A549 (cell line): ENCODE measurements around the gene CERS5. TPM values are rescaled to one million over a fixed set of nuclear protein-coding genes. Genes with fewer than 3 reads are reported as not detected.

Source experiments
- ATAC-seq, 2 experiments: fragments of 200-7000 bp in 1 of 2; fragments of >200 bp in 1 of 2; cut with Nextera tagmentation in 1 of 2; cut with Tn5 transposase in 1 of 2; 3 replicates each; pipeline versions ENCODE4 v1.8.0 to v1.9.1; 2018 to 2020; ENCODE audit warnings: mild to moderate bottlenecking in 1 of 2, moderate library complexity in 1 of 2
- CTCF ChIA-PET: fragments of 300-600 bp; sonication (Branson Sonifier 250); formaldehyde crosslinking; extraction: SDS; loops from one replicate; lab custom pipeline; 2021; ENCODE audit warnings: antibody characterized with exemption, inconsistent platforms; lab: Yijun Ruan, JAX
- POLR2A ChIA-PET: fragments of 350-600 bp; formaldehyde crosslinking; extraction: SDS; loops from one replicate; lab custom pipeline; 2021; ENCODE audit warnings: antibody characterized with exemption, inconsistent platforms; lab: Yijun Ruan, JAX
- DNase-seq, 2 experiments: peaks; one replicate each; pipeline versions ENCODE4 v3.0.0 to v3.0.0-alpha.2; 2011 to 2016; ENCODE audit warnings: low read depth in 1 of 2, low spot score in 1 of 2
- FAIRE-seq: peaks from 2 replicates; lab custom pipeline; 2011; peaks lifted over from hg19 to GRCh38; lab: Jason Lieb, UNC
- H3K27ac ChIP-seq, 2 experiments: fragments of >200 bp; sonication (Bioruptor Twin); formaldehyde crosslinking; 3 replicates each; pipeline ENCODE4 v1.5.1; 2016 to 2017
- H3K4me1 ChIP-seq: fragments of >200 bp; sonication (Bioruptor Twin); formaldehyde crosslinking; 3 replicates; pipeline ENCODE4 v1.6.1; 2016
- H3K4me2 ChIP-seq: fragments of >200 bp; sonication (Bioruptor Twin); formaldehyde crosslinking; 3 replicates; pipeline ENCODE4 v1.6.1; 2016
- H3K4me3 ChIP-seq: fragments of >200 bp; sonication (Bioruptor Twin); formaldehyde crosslinking; 3 replicates; pipeline ENCODE4 v1.5.1; 2016
- H3K9me3 ChIP-seq: fragments of >200 bp; sonication (Bioruptor Twin); formaldehyde crosslinking; 3 replicates; pipeline ENCODE4 v1.6.1; 2016
- BCL3 ChIP-seq: fragments of >200 bp; sonication (Bioruptor Twin); formaldehyde crosslinking; IDR thresholded peaks from 3 replicates; pipeline ENCODE4 v1.6.1; 2016
- BHLHE40 ChIP-seq: IDR thresholded peaks from 2 replicates; pipeline ENCODE4 v1.6.1; 2012; ENCODE audit warnings: low read depth, low read length, inconsistent platforms
- CBX2 ChIP-seq: fragments of 200-600 bp; sonication (generic); IDR thresholded peaks from 2 replicates; pipeline ENCODE4 v1.6.1; 2016; ENCODE audit warnings: low read depth, mild to moderate bottlenecking, borderline replicate concordance
- CEBPB ChIP-seq, 2 experiments: fragments of >200 bp in 1 of 2; sonication (Bioruptor Twin) in 1 of 2; formaldehyde crosslinking in 1 of 2; IDR thresholded peaks; 2 replicates each; pipeline ENCODE4 v1.6.1; 2012 to 2016
- CTCF ChIP-seq: fragments of >200 bp; sonication (Bioruptor Twin); formaldehyde crosslinking; IDR thresholded peaks from 3 replicates; pipeline ENCODE4 v1.5.1; 2016
- EHMT2 ChIP-seq: fragments of 200-600 bp; sonication (generic); IDR thresholded peaks from 2 replicates; pipeline ENCODE4 v1.6.1; 2016; ENCODE audit warnings: antibody characterized with exemption, low read depth, mild to moderate bottlenecking, moderate library complexity
- ELK1 ChIP-seq: fragments of 150-350 bp; IDR thresholded peaks from 2 replicates; pipeline ENCODE4 v1.6.1; 2014; ENCODE audit warnings: low read depth, mild to moderate bottlenecking, low read length
- ESRRA ChIP-seq: fragments of 150-350 bp; IDR thresholded peaks from 2 replicates; pipeline ENCODE4 v1.6.1; 2014; ENCODE audit warnings: mild to moderate bottlenecking, low read length, borderline replicate concordance
- HDAC2 ChIP-seq: fragments of 200-600 bp; sonication (generic); IDR thresholded peaks from 2 replicates; pipeline ENCODE4 v1.6.1; 2016
- HES2 ChIP-seq: fragments of >200 bp; sonication (Bioruptor Twin); formaldehyde crosslinking; IDR thresholded peaks from 2 replicates; pipeline ENCODE4 v1.6.1; 2016
- HMGXB4 ChIP-seq: fragments of 250-450 bp; sonication (Bioruptor Pico); IDR thresholded peaks from 2 replicates; pipeline ENCODE4 v1.5.0; 2021; ENCODE audit warnings: mild to moderate bottlenecking, moderate library complexity, borderline replicate concordance
- MAFK ChIP-seq: fragments of 450-650 bp; IDR thresholded peaks from 2 replicates; pipeline ENCODE4 v1.6.1; 2014; ENCODE audit not compliant: partially characterized antibody
- NPAS2 ChIP-seq: fragments of 250-450 bp; sonication (Bioruptor Pico); IDR thresholded peaks from 2 replicates; pipeline ENCODE4 v1.8.0; 2022; ENCODE audit warnings: mild to moderate bottlenecking, moderate library complexity, borderline replicate concordance
- RNF2 ChIP-seq: fragments of 200-600 bp; sonication (generic); IDR thresholded peaks from 2 replicates; pipeline ENCODE4 v1.6.1; 2016; ENCODE audit warnings: low read depth, mild to moderate bottlenecking, antibody characterized with exemption, moderate library complexity, borderline replicate concordance
- SREBF2 ChIP-seq: fragments of 450-650 bp; IDR thresholded peaks from 2 replicates; pipeline ENCODE4 v1.6.1; 2014; ENCODE audit warnings: mild to moderate bottlenecking, moderate library complexity
- TP53 ChIP-seq: fragments of 250-450 bp; sonication (Bioruptor Pico); IDR thresholded peaks from 2 replicates; pipeline ENCODE4 v1.5.0; 2021; ENCODE audit warnings: mild to moderate bottlenecking, moderate library complexity
- WGBS: methylation state at CpG from one replicate; pipeline ENCODE4 v1.1.6; 2017; ENCODE audit errors: missing lambda C conversion rate; 5-methylcytosine and 5-hydroxymethylcytosine counted together
- polyA plus RNA-seq, 4 experiments: library from polyadenylated mRNA; depleted of rRNA in 3 of 4; stranded (reverse); fragments of >200 nt; fragmentation: RNase III in 1 of 4; extraction: RNeasy Plus Mini Kit Qiagen cat#74134 plus additional on column Dnase treatment in 1 of 4; gene quantifications; 2 replicates in 3 of 4; 3 replicates in 1 of 4; pipeline ENCODE4 v1.2.3, GENCODE V29; 2011 to 2017

CERS5 gene
- polyA plus RNA-seq, 2 of the 4 experiments (the other 2 are of a cell fraction), result 16.7 to 56.3 TPM

GRCh38 chr12:50111693-50112455 is 55.3 kb downstream of the CERS5 start, which contains the start of gene COX14 (continued):
- no peak for TF ChIP-seq HMGXB4

GRCh38 chr12:50111395-50111692 is 55.8 kb downstream of the CERS5 start:
- TF ChIP-seq ELK1, result no peak
- TF ChIP-seq HES2, result no peak
- no peak for TF ChIP-seq MAFK
- TF ChIP-seq ESRRA, result no peak
- no peak for TF ChIP-seq CEBPB (IDR thresholded peaks at IDR 0.05)
- TF ChIP-seq RNF2, result no peak
- no peak for TF ChIP-seq NPAS2 (CRISPR knock-in tag)
- TF ChIP-seq TP53 (CRISPR knock-in tag), result no peak
- TF ChIP-seq SREBF2, result no peak
- no peak for TF ChIP-seq CBX2
- no peak for TF ChIP-seq EHMT2
- TF ChIP-seq CTCF, result no peak
- TF ChIP-seq BCL3, result no peak
- no peak for TF ChIP-seq HDAC2
- TF ChIP-seq BHLHE40, result no peak
- POLR2A ChIA-PET, result interaction anchor here (0.7 to 4.3 kb wide), 14 partner anchors 8 to 370 kb away, joined by 3 to 45 read pairs (median 6); partner anchors contain the start of genes CERS5 and SMARCD1
- DNase-seq (no peak), FAIRE-seq (no peak), ATAC-seq (peak in 1 of 2 experiments; percentile 2; a peak in 3 of 6 replicates)
- no peak overlapping the region for H3K4me3 ChIP-seq
- peaks cover 29% of the 10 kb centered on the region for H3K4me1 ChIP-seq
- H3K27ac ChIP-seq, result peak overlapping the region; percentile 74 to 84; a peak in 5 of 6 replicates
- WGBS, result 20% methylated on average over 15 of the region's 19 CpGs
- CTCF ChIA-PET, result interaction anchor here (0.6 to 17.7 kb wide), 31 partner anchors 13 to 1002 kb away, joined by 3 to 309 read pairs (median 6); partner anchors contain the start of genes CERS5, GPD1 and SMARCD1
- no peaks in the 10 kb centered on the region for H3K9me3 ChIP-seq
- peak overlapping the region; percentile 81 for H3K4me2 ChIP-seq
